ENCODE results near the gene EPYC. TPM values are rescaled to one million over a fixed set of nuclear protein-coding genes. Genes with fewer than 3 reads are reported as not detected.

The EPYC gene
- total RNA-seq, 4 donors from 2014 or later = not detected

DNA sequence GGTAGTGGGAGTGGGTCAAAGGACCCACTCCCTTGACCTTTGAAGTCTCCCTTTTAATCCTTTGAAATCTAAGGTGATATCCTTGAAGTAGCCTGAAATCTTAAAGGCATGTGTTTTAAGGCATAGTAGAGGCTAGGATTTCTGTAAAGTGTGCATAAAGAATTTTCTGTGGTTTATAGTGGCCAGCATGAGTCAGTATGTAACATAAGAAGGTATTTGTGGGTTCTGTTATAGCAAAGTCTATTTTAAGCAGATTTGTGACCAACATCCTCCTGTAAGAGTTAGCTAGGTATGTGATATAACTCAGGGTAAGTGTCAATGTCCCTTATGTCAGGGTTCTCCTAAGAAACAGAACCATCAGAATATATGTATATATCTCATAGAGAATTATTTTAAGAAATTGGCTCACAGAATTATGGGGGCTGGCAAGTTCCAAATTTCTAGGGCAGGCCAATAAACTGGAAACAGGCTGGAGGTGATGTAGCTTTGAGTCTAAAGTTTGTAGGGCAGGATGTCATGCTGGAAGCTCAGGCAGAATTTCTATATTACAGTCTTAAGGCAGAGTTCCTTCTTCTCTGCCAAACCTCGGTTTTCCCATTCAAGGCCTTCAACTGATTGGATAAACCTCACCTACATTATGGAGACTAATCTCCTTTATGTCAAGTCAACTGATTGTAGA lies 18.7 kb upstream of the EPYC start:
- no peak for DNase-seq (ENCODE audit: extremely low spot score)
- H3K27me3 ChIP-seq = no peaks in the 10 kb centered on the region
- intact Hi-C loops (cut with DNase I) = no loop called here
- no peak overlapping the region for H3K4me3 ChIP-seq
- peaks cover 0 to 14% (median 2%) of the 10 kb centered on the region in 4 donors for H3K4me1 ChIP-seq
- H3K27ac ChIP-seq (replicated peaks in 1 of 4) = no peak overlapping the region
- WGBS = 100% methylated on average over 1 of the region's 1 CpG
- no peaks in the 10 kb centered on the region for H3K9me3 ChIP-seq
- H3K36me3 ChIP-seq = no peaks in the 10 kb centered on the region
- TF ChIP-seq POLR2A (IDR thresholded peaks at IDR 0.05; ENCODE audit: low read depth) (no peak), POLR2AphosphoS5 (IDR thresholded peaks at IDR 0.05) (no peak), EP300 (IDR thresholded peaks at IDR 0.05) (no peak)
- TF ChIP-seq, protein P1, sequence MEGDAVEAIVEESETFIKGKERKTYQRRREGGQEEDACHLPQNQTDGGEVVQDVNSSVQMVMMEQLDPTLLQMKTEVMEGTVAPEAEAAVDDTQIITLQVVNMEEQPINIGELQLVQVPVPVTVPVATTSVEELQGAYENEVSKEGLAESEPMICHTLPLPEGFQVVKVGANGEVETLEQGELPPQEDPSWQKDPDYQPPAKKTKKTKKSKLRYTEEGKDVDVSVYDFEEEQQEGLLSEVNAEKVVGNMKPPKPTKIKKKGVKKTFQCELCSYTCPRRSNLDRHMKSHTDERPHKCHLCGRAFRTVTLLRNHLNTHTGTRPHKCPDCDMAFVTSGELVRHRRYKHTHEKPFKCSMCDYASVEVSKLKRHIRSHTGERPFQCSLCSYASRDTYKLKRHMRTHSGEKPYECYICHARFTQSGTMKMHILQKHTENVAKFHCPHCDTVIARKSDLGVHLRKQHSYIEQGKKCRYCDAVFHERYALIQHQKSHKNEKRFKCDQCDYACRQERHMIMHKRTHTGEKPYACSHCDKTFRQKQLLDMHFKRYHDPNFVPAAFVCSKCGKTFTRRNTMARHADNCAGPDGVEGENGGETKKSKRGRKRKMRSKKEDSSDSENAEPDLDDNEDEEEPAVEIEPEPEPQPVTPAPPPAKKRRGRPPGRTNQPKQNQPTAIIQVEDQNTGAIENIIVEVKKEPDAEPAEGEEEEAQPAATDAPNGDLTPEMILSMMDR (IDR thresholded peaks at IDR 0.05) = no peak

DNA sequence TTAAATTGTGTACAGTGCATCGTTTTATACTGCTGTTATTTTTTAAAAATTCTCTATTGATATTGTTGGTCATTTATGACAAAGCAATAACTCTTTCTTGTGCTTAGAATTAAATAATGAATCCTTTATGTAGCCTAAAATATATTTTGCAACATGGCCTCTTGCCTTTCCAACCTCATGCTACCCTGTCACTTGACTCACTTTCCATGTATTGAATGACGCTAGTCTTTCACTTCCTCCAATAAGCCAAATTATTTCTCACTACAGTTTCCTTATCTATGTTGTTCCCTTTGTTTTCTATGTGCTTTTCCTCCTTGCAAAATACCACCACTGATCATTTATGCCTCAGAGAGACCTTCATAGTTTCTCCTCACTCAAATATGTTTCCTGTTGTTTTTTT lies 16.3 kb upstream of the EPYC start:
- Histone ChIP-seq H3K9me3 (no peaks in the 10 kb centered on the region), H3K36me3 (no peaks in the 10 kb centered on the region), H3K4me1 (peaks cover 0 to 14% (median 2%) of the 10 kb centered on the region in 4 donors), H3K4me3 (no peak overlapping the region), H3K27ac (replicated peaks in 1 of 4) (no peak overlapping the region), H3K27me3 (no peaks in the 10 kb centered on the region)
- no peak for DNase-seq (ENCODE audit: extremely low spot score)
- 83% methylated on average over 2 of the region's 2 CpGs for WGBS
- TF ChIP-seq, protein P1 (IDR thresholded peaks at IDR 0.05) = no peak
- TF ChIP-seq POLR2AphosphoS5 (IDR thresholded peaks at IDR 0.05) (no peak), EP300 (IDR thresholded peaks at IDR 0.05) (no peak), POLR2A (IDR thresholded peaks at IDR 0.05; ENCODE audit: low read depth) (no peak)
- intact Hi-C loops (cut with DNase I) = no loop called here

DNA sequence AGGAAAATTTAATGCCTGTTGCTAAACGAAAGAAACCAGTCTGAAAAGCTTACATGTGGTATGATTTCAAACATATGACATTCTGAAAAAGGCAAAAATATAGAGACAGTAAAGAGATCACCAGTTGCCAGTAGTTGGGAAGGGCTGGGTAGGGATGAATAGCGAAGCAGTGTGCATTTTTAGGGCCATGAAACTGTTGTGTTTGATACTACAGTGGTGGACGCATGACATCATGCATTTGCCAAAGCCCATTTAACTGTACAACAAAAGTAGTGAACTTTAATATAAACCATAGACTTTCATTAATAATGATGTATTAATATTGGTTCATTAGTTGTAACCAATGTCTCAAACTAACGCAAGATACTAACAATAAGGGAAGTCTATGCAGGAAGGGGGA lies 14.7 kb upstream of the EPYC start:
- no peak for TF ChIP-seq EP300 (IDR thresholded peaks at IDR 0.05)
- TF ChIP-seq, protein P1 (IDR thresholded peaks at IDR 0.05) = no peak
- TF ChIP-seq POLR2AphosphoS5 (IDR thresholded peaks at IDR 0.05) = no peak
- TF ChIP-seq POLR2A (IDR thresholded peaks at IDR 0.05; ENCODE audit: low read depth) = no peak
- intact Hi-C loops (cut with DNase I) = no loop called here
- Histone ChIP-seq H3K9me3 (no peaks in the 10 kb centered on the region), H3K4me3 (no peak overlapping the region), H3K4me1 (peaks cover 0 to 14% (median 2%) of the 10 kb centered on the region in 4 donors), H3K27me3 (no peaks in the 10 kb centered on the region), H3K36me3 (no peaks in the 10 kb centered on the region), H3K27ac (replicated peaks in 1 of 4) (no peak overlapping the region)
- no peak for DNase-seq (ENCODE audit: extremely low spot score)
- WGBS = 89% methylated on average over 4 of the region's 4 CpGs

DNA sequence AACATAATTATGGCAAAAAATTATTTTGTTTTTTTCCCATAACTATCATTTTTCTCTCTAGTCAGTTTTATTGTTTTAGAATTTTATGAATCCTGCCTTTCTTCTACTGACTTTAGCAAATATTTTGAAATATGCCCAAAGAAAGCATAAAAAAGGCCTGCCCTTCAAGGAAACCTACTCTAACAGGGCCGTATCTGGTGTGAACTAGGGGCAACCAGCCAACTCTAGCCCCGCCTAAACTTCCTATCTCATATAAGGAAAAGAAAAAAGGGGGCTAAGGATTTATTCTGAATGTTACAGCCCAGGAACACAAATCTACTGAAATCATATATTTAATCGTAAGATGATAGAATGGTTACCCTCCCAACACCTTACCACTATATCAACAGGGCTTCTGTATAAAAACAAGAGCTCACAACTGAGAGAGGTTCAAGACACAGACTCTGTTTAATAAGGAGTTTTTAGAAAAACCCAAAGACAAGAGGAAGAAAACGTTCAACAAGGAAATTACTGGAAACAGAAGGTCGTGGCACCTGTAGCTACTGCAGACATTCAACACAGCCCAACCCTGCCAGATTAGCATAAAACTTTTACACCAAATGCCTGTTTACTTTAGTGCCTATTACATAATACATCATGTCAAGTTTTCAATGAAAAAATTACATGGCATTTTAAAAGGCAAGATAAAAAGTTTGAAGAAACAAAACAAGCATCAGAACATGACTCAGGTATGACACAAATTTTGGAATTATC lies 12.9 kb upstream of the EPYC start:
- H3K9me3 ChIP-seq = no peaks in the 10 kb centered on the region
- no peak for DNase-seq (ENCODE audit: extremely low spot score)
- H3K27me3 ChIP-seq = no peaks in the 10 kb centered on the region
- intact Hi-C loops (cut with DNase I) = no loop called here
- H3K4me3 ChIP-seq = no peak overlapping the region
- no peak for TF ChIP-seq POLR2A (IDR thresholded peaks at IDR 0.05; ENCODE audit: low read depth)
- TF ChIP-seq POLR2AphosphoS5 (IDR thresholded peaks at IDR 0.05) = no peak
- TF ChIP-seq, protein P1 (IDR thresholded peaks at IDR 0.05) = no peak
- TF ChIP-seq EP300 (IDR thresholded peaks at IDR 0.05) = no peak
- no peaks in the 10 kb centered on the region for H3K36me3 ChIP-seq
- H3K4me1 ChIP-seq = peaks cover 0 to 14% (median 2%) of the 10 kb centered on the region in 4 donors
- 82% methylated on average over 5 of the region's 5 CpGs for WGBS
- H3K27ac ChIP-seq (replicated peaks in 1 of 4) = peak overlapping the region in 3 of 4 donors; percentile 3 to 10 (median 5)
